NCI-H1417 (cell line): ENCODE data around the gene ARAP2.
"Not testable (repeated sequence)": the region's sequence is repeated elsewhere in the genome, so short reads cannot be mapped to it uniquely, and the experiment has no call there.

Experiments
- DNase-seq, 3 experiments: peaks; one replicate each; lab custom pipeline; 2025; lab: John Stamatoyannopoulos, UW

ARAP2 gene

GRCh38 chr4:36183665-36184393, 60.5 kb downstream of the ARAP2 start:
- no peak for DNase-seq

- DNase-seq = peak in 1 of 3 experiments; percentile 21
Measured at GRCh38 chr4:36183232-36183631, 61.1 kb downstream of the ARAP2 start.

- not testable (repeated sequence) for DNase-seq
Measured at GRCh38 chr4:36182315-36182714, 62.0 kb downstream of the ARAP2 start.

- DNase-seq = no peak
Measured at GRCh38 chr4:36180206-36180605, 64.1 kb downstream of the ARAP2 start.

- DNase-seq = peak in 2 of 3 experiments; percentile 17 to 24
Measured at GRCh38 chr4:36178484-36178883, 65.8 kb downstream of the ARAP2 start.

- peak in 1 of 3 experiments; percentile 30 for DNase-seq
Measured at GRCh38 chr4:36177946-36178345, 66.4 kb downstream of the ARAP2 start.

GRCh38 chr4:36174570-36174969, 69.7 kb downstream of the ARAP2 start:
- DNase-seq = no peak

- no peak for DNase-seq
Measured at GRCh38 chr4:36173905-36174304, 70.4 kb downstream of the ARAP2 start.

GRCh38 chr4:36172656-36173055, 71.7 kb downstream of the ARAP2 start:
- DNase-seq = no peak

- DNase-seq = no peak
Measured at GRCh38 chr4:36168127-36168878, 76.0 kb downstream of the ARAP2 start.

GRCh38 chr4:36165631-36166005, 78.7 kb downstream of the ARAP2 start:
- no peak for DNase-seq

GRCh38 chr4:36164900-36165630, 79.2 kb downstream of the ARAP2 start:
- no peak for DNase-seq

GRCh38 chr4:36163198-36163597, 81.1 kb downstream of the ARAP2 start:
- no peak for DNase-seq

GRCh38 chr4:36159208-36159607, 85.1 kb downstream of the ARAP2 start:
- DNase-seq = no peak

GRCh38 chr4:36152735-36153134, 91.6 kb downstream of the ARAP2 start:
- DNase-seq = peak in 2 of 3 experiments; percentile 75 to 81

GRCh38 chr4:36142504-36142903, 101.8 kb downstream of the ARAP2 start:
- no peak for DNase-seq

- DNase-seq = no peak
Measured at GRCh38 chr4:36141186-36141585, 103.1 kb downstream of the ARAP2 start.

GRCh38 chr4:36140421-36140820, 103.9 kb downstream of the ARAP2 start:
- DNase-seq = peak in 2 of 3 experiments; percentile 34 to 68

GRCh38 chr4:36138220-36138619, 106.1 kb downstream of the ARAP2 start:
- no peak for DNase-seq

- DNase-seq = no peak
Measured at GRCh38 chr4:36137336-36137735, 107.0 kb downstream of the ARAP2 start.

- no peak for DNase-seq
Measured at GRCh38 chr4:36133658-36134057, 110.7 kb downstream of the ARAP2 start.

GRCh38 chr4:36133086-36133485, 111.2 kb downstream of the ARAP2 start:
- DNase-seq = no peak

GRCh38 chr4:36130641-36131040, 113.7 kb downstream of the ARAP2 start:
- DNase-seq = no peak
